LNCaP clone FGC (cell line): ENCODE data around the gene CLRN1.
"Not testable (repeated sequence)": the region's sequence is repeated elsewhere in the genome, so short reads cannot be mapped to it uniquely, and the experiment has no call there.

Experiments
- DNase-seq: peaks from one replicate; pipeline ENCODE4 v3.0.0-alpha.2; 2011; ENCODE audit warnings: low read depth
- H3K4me3 ChIP-seq: 2 replicates; pipeline ENCODE4 v1.5.1; 2011; ENCODE audit warnings: mild to moderate bottlenecking, low read depth, low read length, control low read depth
- TF ChIP-seq, protein P1 (sequence below): IDR thresholded peaks from 2 replicates; pipeline ENCODE4 v1.5.1; 2012; ENCODE audit warnings: mild to moderate bottlenecking; ENCODE audit not compliant: control insufficient read depth, insufficient read depth; ENCODE audit errors: extremely low read depth

CLRN1 gene

DNA sequence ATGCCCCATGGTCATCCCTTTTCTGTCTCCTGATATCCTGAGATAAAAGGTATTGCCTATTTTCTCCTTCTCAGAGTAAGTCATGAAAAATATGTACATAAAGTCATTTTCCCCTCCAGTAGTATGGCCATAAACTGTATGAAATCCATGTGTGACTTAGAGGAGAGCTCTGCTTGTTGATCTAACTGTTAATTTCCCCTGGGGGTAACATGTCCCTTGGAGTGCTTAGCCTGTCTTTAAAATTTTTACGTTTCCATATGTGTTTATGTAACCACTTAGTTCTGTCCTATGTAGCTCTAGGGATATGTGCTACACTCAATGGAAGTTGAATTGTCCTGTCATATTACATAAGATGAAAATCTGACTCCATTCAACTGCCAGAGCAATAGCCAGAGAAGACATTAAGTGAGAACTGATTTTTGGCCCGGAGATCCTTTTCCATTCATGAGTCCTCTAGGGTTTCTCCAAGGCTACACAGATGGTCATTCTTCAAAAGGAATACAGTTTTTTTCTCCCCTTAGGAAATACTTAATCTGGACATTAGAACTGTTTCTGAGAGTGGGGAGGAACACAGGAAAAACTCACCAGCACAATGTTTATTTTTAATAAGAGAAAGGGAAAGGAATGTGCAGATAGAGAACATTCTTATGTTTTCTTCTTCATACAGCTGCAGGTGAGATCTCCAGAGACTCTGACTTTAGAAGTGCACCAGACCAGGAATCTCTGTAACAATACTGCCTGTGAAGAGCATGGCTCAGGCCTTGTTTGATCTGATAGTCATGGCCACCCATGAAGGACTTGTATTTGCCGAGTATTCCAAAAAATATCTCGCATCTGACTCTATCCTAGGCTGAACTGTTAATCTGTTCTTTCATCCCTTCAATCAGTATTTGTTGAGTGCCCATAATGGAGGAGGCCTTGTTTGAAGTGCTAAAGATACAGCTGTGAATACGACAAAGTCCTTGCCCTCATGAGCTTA is 29.8 kb upstream of the CLRN1 start:
- TF ChIP-seq, protein P1, sequence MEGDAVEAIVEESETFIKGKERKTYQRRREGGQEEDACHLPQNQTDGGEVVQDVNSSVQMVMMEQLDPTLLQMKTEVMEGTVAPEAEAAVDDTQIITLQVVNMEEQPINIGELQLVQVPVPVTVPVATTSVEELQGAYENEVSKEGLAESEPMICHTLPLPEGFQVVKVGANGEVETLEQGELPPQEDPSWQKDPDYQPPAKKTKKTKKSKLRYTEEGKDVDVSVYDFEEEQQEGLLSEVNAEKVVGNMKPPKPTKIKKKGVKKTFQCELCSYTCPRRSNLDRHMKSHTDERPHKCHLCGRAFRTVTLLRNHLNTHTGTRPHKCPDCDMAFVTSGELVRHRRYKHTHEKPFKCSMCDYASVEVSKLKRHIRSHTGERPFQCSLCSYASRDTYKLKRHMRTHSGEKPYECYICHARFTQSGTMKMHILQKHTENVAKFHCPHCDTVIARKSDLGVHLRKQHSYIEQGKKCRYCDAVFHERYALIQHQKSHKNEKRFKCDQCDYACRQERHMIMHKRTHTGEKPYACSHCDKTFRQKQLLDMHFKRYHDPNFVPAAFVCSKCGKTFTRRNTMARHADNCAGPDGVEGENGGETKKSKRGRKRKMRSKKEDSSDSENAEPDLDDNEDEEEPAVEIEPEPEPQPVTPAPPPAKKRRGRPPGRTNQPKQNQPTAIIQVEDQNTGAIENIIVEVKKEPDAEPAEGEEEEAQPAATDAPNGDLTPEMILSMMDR: no peak
- H3K4me3 ChIP-seq: no peak overlapping the region
- DNase-seq: no peak

DNA sequence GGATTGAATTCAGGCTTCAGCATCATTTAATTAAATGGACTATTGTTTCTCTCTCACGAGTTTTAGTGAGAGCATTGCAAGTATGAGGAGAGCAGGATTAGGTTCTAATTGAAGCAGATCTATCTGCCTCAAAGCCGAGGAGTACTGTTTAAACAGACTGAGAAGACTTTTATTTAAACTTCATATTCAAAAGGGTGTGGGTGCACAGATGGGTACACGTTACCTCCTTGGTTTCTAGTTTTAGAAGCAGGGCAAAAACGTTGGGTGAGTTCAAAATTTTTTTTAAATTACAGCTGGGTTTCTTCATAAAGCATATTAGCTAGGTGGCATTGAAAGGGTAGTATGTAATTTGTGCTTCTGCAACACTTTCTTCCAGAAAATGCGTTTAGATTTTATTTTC is 26.5 kb upstream of the CLRN1 start:
- no peak overlapping the region for H3K4me3 ChIP-seq
- TF ChIP-seq, protein P1: no peak
- DNase-seq: no peak

DNA sequence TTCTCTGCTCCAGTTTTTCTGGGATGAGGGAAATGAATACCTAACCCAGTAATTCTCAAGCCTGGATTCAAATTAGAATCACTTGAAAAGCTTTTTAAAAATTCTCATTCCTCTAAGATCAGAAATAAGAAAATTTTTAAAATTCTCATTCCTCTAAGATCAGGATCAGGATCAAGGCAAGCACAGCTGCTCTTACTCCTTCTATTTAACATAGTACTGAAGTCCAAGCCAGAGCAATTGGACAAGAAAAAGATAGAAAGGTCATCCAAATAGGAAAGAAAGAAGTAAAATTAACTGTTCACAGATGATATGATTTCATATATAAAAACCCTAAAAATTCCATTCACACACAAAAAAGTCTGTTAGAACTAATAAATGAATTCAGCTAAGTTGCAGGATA is 24.2 kb upstream of the CLRN1 start:
- H3K4me3 ChIP-seq: no peak overlapping the region
- TF ChIP-seq, protein P1: no peak
- no peak for DNase-seq

DNA sequence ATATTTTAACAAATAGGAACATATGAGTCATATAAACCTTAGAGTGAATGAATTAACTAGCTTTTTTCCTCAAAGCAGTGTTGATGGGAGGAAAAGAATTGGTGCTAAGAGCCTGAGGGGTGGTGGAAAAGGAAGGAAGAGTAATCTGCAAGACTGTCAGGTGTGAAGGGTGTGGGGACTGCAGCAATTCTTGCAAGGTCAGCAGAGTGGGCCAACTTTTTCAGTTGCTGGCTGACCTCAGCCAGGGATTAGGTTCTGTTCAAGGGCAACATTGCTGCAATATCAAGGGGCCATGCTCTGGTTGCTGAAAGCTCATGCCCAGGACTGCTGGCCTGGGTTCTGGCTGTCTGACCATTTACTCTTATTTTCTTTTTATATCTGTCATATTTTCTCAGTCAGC is 23.0 kb upstream of the CLRN1 start:
- no peak for DNase-seq
- H3K4me3 ChIP-seq: no peak overlapping the region
- TF ChIP-seq, protein P1: no peak

DNA sequence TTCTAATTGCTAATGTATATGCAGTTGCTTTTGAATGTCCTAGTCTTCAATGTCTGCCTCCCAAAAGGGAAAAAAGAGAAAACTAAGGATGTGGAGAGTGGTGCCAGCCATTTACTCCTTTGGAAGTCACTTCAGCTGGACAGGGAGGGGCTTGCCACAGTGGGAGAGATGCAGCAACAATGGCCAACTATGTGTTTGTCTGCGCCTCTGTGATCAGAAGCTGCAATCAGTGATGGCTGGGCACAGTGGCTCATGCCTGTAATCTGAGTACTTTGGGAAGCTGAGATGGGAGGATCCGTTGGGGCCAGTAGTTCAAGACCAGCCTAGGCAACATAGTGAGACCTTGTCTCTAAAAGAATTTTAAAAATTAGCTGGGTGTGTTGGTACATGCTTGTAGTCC is 16.7 kb upstream of the CLRN1 start:
- TF ChIP-seq, protein P1: no peak
- no peak for DNase-seq
- H3K4me3 ChIP-seq: no peak overlapping the region

DNA sequence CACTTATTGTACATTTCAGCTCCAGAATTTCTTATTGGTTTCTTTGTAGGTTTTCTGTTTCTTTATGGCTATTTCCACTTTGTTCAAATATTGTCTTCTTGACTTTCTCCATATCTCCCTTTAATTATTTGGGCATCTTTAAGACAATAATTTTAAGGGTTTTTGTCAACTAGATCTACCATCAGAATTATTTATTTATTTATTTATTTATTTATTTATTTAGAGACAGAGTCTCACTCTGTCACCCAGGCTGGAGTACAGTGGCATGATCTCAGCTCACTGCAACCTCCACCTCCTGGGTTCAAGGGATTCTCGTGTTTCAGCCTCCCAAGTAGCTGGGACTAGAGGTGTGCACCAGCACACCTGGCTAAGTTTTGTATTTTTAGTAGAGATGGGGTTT is 15.9 kb upstream of the CLRN1 start:
- H3K4me3 ChIP-seq, DNase-seq: not testable (repeated sequence)

DNA sequence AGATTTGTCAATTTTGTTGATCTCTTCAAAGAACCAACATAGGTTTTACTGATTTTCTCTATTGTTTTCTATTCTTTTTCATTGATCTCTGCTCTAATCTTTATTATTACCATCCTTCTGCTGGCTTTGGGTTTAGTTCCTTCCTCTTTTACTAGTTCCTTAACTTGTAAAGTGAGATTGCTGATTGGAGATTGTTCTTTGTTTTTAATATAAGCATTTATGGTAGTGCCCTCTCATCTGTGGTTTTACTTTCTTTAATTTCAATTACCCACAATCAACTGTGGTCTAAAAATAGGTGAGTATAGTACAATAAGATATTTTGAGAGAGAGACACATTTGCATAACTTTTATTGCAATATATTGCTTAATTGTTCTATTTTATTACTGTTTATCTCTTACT is 13.2 kb upstream of the CLRN1 start:
- DNase-seq: no peak
- no peak overlapping the region for H3K4me3 ChIP-seq
- TF ChIP-seq, protein P1: no peak
